SH-SY5Y (cell line): ENCODE results near the gene KCNV2.

Experiments used
- GATA2 ChIP-seq: IDR thresholded peaks from 2 replicates; pipeline ENCODE4 v1.6.1; 2011; ENCODE audit warnings: mild to moderate bottlenecking, low read depth, low read length
- GATA3 ChIP-seq: IDR thresholded peaks from 2 replicates; pipeline ENCODE4 v1.6.1; 2011; ENCODE audit warnings: low read depth, mild to moderate bottlenecking, low read length, moderate library complexity

DNA sequence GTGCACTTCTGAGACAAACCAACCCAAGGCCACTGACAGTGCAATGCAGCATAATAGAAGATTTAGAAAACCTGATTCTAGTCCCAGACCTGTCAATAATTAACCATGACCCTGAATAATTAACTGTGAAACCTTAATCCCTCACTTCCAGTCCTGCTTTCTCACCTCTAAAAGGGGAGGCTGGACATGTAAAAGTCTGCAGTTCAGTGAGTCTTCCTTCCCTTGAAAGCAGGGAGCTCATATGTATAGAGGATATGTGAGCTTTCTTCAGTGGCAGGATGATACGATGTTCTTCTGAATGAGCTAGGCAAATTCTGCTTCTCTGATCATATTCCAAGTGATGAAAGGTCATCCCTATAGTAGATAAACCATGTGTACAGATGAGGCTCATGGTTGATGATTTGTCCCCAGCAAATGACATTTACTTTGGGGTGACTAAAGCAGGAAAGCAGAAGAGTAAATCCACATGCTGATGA, 2.9 kb downstream of the KCNV2 start:
- TF ChIP-seq GATA3 (no peak), GATA2 (no peak)
